ENCODE data around the gene KRTAP20-4. TPM values are rescaled to one million over a fixed set of nuclear protein-coding genes. Genes with fewer than 3 reads are reported as not detected.

Gene KRTAP20-4
- total and polyA plus RNA-seq, 10 of the 15 experiments (the other 5 are each of a cell fraction or from before 2014, with no cell fraction given) = not detected

DNA sequence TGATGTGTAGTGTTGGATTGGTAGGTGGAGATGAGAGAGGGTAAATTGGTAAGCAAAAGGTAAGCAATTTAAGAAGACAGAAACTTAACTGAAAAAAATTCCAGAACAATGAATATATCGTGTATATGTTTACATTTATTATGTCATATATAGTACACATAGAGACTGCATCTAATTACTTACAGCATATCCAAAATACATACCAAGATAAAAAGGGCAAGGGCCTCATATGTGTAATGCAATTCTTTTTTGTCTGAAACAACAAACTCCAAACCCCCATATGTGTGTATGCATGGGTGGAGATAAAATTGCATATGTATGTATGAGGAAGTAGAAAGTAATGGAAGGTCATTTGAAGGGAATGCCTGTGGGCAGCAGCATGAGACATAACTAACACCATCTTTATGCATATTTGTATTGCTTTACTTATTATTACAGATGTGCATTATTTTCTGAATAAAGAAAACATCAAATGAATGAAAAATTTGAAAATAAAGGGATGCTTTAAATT is 26.5 kb downstream of the KRTAP20-4 start:
- no peaks in the 10 kb centered on the region for H3K36me3 ChIP-seq (ENCODE audit: control insufficient read depth in 2 of 2, insufficient read depth in 2 of 2, low read length in 1 of 2)
- no peaks in the 10 kb centered on the region for H3K79me2 ChIP-seq (ENCODE audit: control insufficient read depth, insufficient read depth, low read length)
- H2AFZ ChIP-seq (ENCODE audit: control insufficient read depth, low read depth, low read length) = no peak overlapping the region
- H3K9ac ChIP-seq (ENCODE audit: control insufficient read depth, insufficient read depth, low read length) = no peak overlapping the region
- SMC1A ChIA-PET (ENCODE audit: uncharacterized antibody, unreplicated experiment) = interaction anchor here (1.4 kb wide), 1 partner anchor 141 kb away, joined by 3 read pairs; no protein-coding TSS in a partner anchor
- H3K9me3 ChIP-seq (replicated peaks; ENCODE audit: control insufficient read depth, insufficient read depth, low read length) = no peaks in the 10 kb centered on the region
- 0% methylated on average over 1 of the region's 1 CpG for WGBS (ENCODE audit: insufficient coverage, insufficient replicate concordance, low lambda C conversion rate, missing lambda C conversion rate)
- intact Hi-C loops (cut with micrococcal nuclease; ENCODE audit: unreplicated experiment) (no loop called here), in situ Hi-C loops (cut with MboI) (no loop called here)
- POLR2A ChIA-PET = no interaction called here
- CTCF ChIA-PET = no interaction called here
- BruUV-seq (replicated peaks) = no TSS peak
- no peak for DNase-seq (ENCODE audit: low read depth, low spot score)
- no peak for FAIRE-seq
- no peak for TF ChIP-seq BMI1 (IDR thresholded peaks at IDR 0.05; ENCODE audit: borderline replicate concordance)
- no peak for TF ChIP-seq ESRRA (IDR thresholded peaks at IDR 0.05; ENCODE audit: low read length)
- no peak for TF ChIP-seq RAD21 (IDR thresholded peaks at IDR 0.05; ENCODE audit: insufficient read depth, low read depth, low read length)
- TF ChIP-seq CBX3 (IDR thresholded peaks at IDR 0.05; ENCODE audit: borderline replicate concordance, low read depth) = no peak
- no peak for TF ChIP-seq TCF12 (IDR thresholded peaks at IDR 0.05; ENCODE audit: low read depth, low read length)
- no peak for TF ChIP-seq HCFC1 (IDR thresholded peaks at IDR 0.05; ENCODE audit: low read length)
- TF ChIP-seq, protein P1, sequence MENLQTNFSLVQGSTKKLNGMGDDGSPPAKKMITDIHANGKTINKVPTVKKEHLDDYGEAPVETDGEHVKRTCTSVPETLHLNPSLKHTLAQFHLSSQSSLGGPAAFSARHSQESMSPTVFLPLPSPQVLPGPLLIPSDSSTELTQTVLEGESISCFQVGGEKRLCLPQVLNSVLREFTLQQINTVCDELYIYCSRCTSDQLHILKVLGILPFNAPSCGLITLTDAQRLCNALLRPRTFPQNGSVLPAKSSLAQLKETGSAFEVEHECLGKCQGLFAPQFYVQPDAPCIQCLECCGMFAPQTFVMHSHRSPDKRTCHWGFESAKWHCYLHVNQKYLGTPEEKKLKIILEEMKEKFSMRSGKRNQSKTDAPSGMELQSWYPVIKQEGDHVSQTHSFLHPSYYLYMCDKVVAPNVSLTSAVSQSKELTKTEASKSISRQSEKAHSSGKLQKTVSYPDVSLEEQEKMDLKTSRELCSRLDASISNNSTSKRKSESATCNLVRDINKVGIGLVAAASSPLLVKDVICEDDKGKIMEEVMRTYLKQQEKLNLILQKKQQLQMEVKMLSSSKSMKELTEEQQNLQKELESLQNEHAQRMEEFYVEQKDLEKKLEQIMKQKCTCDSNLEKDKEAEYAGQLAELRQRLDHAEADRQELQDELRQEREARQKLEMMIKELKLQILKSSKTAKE (IDR thresholded peaks at IDR 0.05; ENCODE audit: low read depth, poor library complexity, severe bottlenecking) = no peak
- TF ChIP-seq GATAD2B (conservative IDR thresholded peaks at IDR 0.05; ENCODE audit: low read depth) = no peak
- TF ChIP-seq, protein P2, sequence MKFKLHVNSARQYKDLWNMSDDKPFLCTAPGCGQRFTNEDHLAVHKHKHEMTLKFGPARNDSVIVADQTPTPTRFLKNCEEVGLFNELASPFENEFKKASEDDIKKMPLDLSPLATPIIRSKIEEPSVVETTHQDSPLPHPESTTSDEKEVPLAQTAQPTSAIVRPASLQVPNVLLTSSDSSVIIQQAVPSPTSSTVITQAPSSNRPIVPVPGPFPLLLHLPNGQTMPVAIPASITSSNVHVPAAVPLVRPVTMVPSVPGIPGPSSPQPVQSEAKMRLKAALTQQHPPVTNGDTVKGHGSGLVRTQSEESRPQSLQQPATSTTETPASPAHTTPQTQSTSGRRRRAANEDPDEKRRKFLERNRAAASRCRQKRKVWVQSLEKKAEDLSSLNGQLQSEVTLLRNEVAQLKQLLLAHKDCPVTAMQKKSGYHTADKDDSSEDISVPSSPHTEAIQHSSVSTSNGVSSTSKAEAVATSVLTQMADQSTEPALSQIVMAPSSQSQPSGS (IDR thresholded peaks at IDR 0.05; ENCODE audit: low read length) = no peak
- TF ChIP-seq CREM (IDR thresholded peaks at IDR 0.05; ENCODE audit: low read depth) = no peak
- TF ChIP-seq, protein P3, sequence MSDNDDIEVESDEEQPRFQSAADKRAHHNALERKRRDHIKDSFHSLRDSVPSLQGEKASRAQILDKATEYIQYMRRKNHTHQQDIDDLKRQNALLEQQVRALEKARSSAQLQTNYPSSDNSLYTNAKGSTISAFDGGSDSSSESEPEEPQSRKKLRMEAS (IDR thresholded peaks at IDR 0.05; ENCODE audit: low read depth, low read length) = no peak
- TF ChIP-seq TARDBP (IDR thresholded peaks at IDR 0.05; ENCODE audit: borderline replicate concordance) = no peak
- no peak for TF ChIP-seq CHD2 (IDR thresholded peaks at IDR 0.05; ENCODE audit: borderline replicate concordance, low read depth, low read length)
- no peak for ATAC-seq
- H4K20me1 ChIP-seq (ENCODE audit: control insufficient read depth, insufficient read depth) = no peaks in the 10 kb centered on the region
- H3K27me3 ChIP-seq (replicated peaks in 1 of 2; ENCODE audit: control insufficient read depth in 2 of 2, insufficient read depth in 2 of 2, low read length in 1 of 2) = no peaks in the 10 kb centered on the region
- no peak overlapping the region for H3K4me3 ChIP-seq
- no peaks in the 10 kb centered on the region for H3K4me1 ChIP-seq (ENCODE audit: control insufficient read depth, insufficient read depth, low read length)
- RAD21 ChIA-PET (ENCODE audit: unreplicated experiment) = no interaction called here
- no peak overlapping the region for H3K27ac ChIP-seq (ENCODE audit: control insufficient read depth, insufficient read depth)
- no peak overlapping the region for H3K4me2 ChIP-seq (ENCODE audit: control insufficient read depth, insufficient read depth)
